ENCODE results near the gene SCAMP4. TPM values are rescaled to one million over a fixed set of nuclear protein-coding genes. Genes with fewer than 3 reads are reported as not detected.

Gene SCAMP4
- total and polyA plus RNA-seq, 2 of the 13 experiments (the other 11 are each of a cell fraction or from before 2014, with no cell fraction given) = 10.7 to 13.7 TPM

DNA sequence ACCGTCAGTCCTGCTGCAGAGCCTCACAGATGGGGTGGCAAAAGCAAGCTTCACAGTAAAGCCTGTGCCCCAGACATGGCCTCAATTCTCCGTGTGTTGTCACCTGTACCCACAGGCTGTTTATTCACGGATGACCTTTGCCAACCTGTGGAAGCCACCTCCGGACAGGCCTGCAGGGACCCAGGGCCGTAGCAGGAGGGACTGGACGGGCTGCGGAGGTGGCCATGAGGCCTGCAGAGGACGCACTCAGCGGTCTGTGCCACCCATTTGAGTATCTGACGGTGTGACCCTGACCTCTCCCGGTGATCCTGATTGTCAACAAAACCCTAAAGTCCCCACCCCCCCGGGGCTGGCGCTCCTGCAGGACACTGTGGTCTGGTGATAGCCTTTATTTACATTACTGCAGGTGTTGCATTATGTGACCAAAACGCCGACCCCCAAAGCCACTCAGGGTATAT is 34.0 kb upstream of the SCAMP4 start (continued):
- TF ChIP-seq, protein P1, sequence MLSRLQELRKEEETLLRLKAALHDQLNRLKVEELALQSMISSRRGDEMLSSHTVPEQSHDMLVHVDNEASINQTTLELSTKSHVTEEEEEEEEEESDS (CRISPR knock-in tag; IDR thresholded peaks at IDR 0.05; ENCODE audit: borderline replicate concordance) = no peak
- TF ChIP-seq SRSF4 (IDR thresholded peaks at IDR 0.05; ENCODE audit: low read depth, low read length, poor library complexity, severe bottlenecking) (no peak), SOX13 (IDR thresholded peaks at IDR 0.05) (no peak), SOX13 (CRISPR knock-in tag; conservative IDR thresholded peaks at IDR 0.05 in 1 of 2, IDR thresholded peaks at IDR 0.05 in 1 of 2) (peak in 1 of 2 experiments; percentile 79; a peak in 2 of 4 replicates), ZNF607 (CRISPR knock-in tag; IDR thresholded peaks at IDR 0.05; ENCODE audit: borderline replicate concordance) (peak; percentile 79; the same call in 1 of the 2 replicates), ISX (CRISPR knock-in tag; conservative IDR thresholded peaks at IDR 0.05) (no peak), ZNF614 (CRISPR knock-in tag; IDR thresholded peaks at IDR 0.05; ENCODE audit: borderline replicate concordance) (peak; percentile 66; the same call in 1 of the 2 replicates), HDAC1 (CRISPR knock-in tag; IDR thresholded peaks at IDR 0.05) (peak; percentile 79), ZNF30 (CRISPR knock-in tag; IDR thresholded peaks at IDR 0.05) (no peak), RFXAP (CRISPR knock-in tag; IDR thresholded peaks at IDR 0.05; ENCODE audit: borderline replicate concordance) (0 out of 2 replicates have a peak, but pooled peaks have one; percentile 79), ARNTL (CRISPR knock-in tag; IDR thresholded peaks at IDR 0.05) (peak; percentile 76; the same call in 1 of the 2 replicates), ZNF746 (CRISPR knock-in tag; IDR thresholded peaks at IDR 0.05) (peak; percentile 28; the same call in 1 of the 2 replicates), ZNF556 (CRISPR knock-in tag; IDR thresholded peaks at IDR 0.05; ENCODE audit: borderline replicate concordance) (0 out of 2 replicates have a peak, but pooled peaks have one; percentile 51), NR2F6 (IDR thresholded peaks at IDR 0.05) (peak; percentile 97), NR2F6 (CRISPR knock-in tag; IDR thresholded peaks at IDR 0.05) (peak; percentile 98), ATF1 (CRISPR knock-in tag; IDR thresholded peaks at IDR 0.05) (0 out of 2 replicates have a peak, but pooled peaks have one; percentile 38), BRD4 (CRISPR knock-in tag; IDR thresholded peaks at IDR 0.05) (0 out of 2 replicates have a peak, but pooled peaks have one; percentile 48), ZNF367 (CRISPR knock-in tag; IDR thresholded peaks at IDR 0.05; ENCODE audit: borderline replicate concordance) (no peak), ZSCAN29 (CRISPR knock-in tag; conservative IDR thresholded peaks at IDR 0.05) (0 out of 2 replicates have a peak, but pooled peaks have one; percentile 68)
- TF ChIP-seq, protein P2, sequence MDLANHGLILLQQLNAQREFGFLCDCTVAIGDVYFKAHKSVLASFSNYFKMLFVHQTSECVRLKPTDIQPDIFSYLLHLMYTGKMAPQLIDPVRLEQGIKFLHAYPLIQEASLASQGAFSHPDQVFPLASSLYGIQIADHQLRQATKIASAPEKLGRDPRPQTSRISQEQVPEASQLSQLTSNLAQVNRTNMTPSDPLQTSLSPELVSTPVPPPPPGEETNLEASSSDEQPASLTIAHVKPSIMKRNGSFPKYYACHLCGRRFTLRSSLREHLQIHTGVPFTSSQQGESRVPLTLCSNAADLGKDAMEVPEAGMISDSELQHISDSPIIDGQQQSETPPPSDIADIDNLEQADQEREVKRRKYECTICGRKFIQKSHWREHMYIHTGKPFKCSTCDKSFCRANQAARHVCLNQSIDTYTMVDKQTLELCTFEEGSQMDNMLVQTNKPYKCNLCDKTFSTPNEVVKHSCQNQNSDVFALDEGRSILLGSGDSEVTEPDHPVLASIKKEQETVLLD (CRISPR knock-in tag; IDR thresholded peaks at IDR 0.05; ENCODE audit: low read depth) = peak; percentile 90
- TF ChIP-seq, protein P3, sequence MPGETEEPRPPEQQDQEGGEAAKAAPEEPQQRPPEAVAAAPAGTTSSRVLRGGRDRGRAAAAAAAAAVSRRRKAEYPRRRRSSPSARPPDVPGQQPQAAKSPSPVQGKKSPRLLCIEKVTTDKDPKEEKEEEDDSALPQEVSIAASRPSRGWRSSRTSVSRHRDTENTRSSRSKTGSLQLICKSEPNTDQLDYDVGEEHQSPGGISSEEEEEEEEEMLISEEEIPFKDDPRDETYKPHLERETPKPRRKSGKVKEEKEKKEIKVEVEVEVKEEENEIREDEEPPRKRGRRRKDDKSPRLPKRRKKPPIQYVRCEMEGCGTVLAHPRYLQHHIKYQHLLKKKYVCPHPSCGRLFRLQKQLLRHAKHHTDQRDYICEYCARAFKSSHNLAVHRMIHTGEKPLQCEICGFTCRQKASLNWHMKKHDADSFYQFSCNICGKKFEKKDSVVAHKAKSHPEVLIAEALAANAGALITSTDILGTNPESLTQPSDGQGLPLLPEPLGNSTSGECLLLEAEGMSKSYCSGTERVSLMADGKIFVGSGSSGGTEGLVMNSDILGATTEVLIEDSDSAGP (CRISPR knock-in tag; IDR thresholded peaks at IDR 0.05; ENCODE audit: borderline replicate concordance) = peak; percentile 91; the same call in 1 of the 2 replicates
- TF ChIP-seq, protein P4, sequence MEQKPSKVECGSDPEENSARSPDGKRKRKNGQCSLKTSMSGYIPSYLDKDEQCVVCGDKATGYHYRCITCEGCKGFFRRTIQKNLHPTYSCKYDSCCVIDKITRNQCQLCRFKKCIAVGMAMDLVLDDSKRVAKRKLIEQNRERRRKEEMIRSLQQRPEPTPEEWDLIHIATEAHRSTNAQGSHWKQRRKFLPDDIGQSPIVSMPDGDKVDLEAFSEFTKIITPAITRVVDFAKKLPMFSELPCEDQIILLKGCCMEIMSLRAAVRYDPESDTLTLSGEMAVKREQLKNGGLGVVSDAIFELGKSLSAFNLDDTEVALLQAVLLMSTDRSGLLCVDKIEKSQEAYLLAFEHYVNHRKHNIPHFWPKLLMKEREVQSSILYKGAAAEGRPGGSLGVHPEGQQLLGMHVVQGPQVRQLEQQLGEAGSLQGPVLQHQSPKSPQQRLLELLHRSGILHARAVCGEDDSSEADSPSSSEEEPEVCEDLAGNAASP (CRISPR knock-in tag; IDR thresholded peaks at IDR 0.05; ENCODE audit: borderline replicate concordance) = peak; percentile 90; the same call in 1 of the 2 replicates
- TF ChIP-seq, protein P5, sequence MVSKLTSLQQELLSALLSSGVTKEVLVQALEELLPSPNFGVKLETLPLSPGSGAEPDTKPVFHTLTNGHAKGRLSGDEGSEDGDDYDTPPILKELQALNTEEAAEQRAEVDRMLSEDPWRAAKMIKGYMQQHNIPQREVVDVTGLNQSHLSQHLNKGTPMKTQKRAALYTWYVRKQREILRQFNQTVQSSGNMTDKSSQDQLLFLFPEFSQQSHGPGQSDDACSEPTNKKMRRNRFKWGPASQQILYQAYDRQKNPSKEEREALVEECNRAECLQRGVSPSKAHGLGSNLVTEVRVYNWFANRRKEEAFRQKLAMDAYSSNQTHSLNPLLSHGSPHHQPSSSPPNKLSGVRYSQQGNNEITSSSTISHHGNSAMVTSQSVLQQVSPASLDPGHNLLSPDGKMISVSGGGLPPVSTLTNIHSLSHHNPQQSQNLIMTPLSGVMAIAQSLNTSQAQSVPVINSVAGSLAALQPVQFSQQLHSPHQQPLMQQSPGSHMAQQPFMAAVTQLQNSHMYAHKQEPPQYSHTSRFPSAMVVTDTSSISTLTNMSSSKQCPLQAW (CRISPR knock-in tag; IDR thresholded peaks at IDR 0.05) = peak; percentile 87

All from HepG2 (cell line).